Measurements from ENCODE around the gene IMPA2.
A peak's percentile ranks its signal among the peaks of the same experiment; 100 is the strongest.

The IMPA2 gene

GRCh38 chr18:11981192-11981542 lies at the start of gene IMPA2:
TSS of gene IMPA2 (plus strand) at chr18:11981507. CDS start at chr18:11981670, 163 bp downstream.
- DNase-seq (ENCODE audit: low spot score), result no peak
- TF ChIP-seq CTCF (IDR thresholded peaks at IDR 0.05; ENCODE audit: borderline replicate concordance, control extremely low read depth, extremely low read depth, insufficient read depth, missing control alignments), result no peak
- in situ Hi-C loops (cut with MboI; ENCODE audit: low sequenced_read_pairs, unreplicated experiment), result no loop called here

- in situ Hi-C loops (cut with MboI; ENCODE audit: low sequenced_read_pairs, unreplicated experiment), result loop anchor here (10.0 kb wide), 1 partner anchor 102 kb away; no protein-coding TSS in a partner anchor
- DNase-seq (ENCODE audit: low spot score), result no peak
- TF ChIP-seq CTCF (IDR thresholded peaks at IDR 0.05; ENCODE audit: borderline replicate concordance, control extremely low read depth, extremely low read depth, insufficient read depth, missing control alignments), result no peak
Observed at GRCh38 chr18:11932393-11932792, 48.9 kb upstream of the IMPA2 start.

DNA sequence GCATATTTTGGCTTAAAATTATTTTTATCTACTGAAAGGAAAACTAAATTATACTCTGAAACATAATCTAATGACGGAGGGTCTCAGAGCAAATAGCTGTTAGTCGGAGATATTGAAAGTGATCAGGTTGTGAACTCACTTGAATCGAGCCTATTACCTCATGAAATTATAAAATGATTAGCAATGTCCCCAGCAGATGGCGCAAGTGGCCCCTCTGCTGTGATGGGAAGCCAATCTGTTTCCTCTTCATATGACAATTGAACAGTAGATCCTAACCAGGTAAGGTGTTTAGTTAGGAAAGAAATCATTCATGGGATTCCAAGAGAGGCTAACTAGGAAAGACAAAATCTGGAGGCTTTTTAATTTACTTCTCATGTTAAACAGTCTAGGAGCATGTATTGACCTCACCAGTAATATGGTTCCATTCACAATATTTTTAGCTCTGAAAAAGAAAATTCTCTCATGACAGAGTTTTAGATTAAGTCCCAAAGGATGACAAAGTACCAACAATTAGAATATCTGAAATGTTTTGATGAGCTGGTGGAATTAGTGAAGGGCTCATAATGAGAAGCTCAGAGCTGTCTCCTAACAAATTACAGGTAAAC lies 43.3 kb upstream of the IMPA2 start:
- in situ Hi-C loops (cut with MboI; ENCODE audit: low sequenced_read_pairs, unreplicated experiment), result loop anchor here (10.0 kb wide), 1 partner anchor 97 kb away; no protein-coding TSS in a partner anchor
- DNase-seq (ENCODE audit: low spot score), result peak; percentile 83
- TF ChIP-seq CTCF (IDR thresholded peaks at IDR 0.05; ENCODE audit: borderline replicate concordance, control extremely low read depth, extremely low read depth, insufficient read depth, missing control alignments), result peak; percentile 57

DNA sequence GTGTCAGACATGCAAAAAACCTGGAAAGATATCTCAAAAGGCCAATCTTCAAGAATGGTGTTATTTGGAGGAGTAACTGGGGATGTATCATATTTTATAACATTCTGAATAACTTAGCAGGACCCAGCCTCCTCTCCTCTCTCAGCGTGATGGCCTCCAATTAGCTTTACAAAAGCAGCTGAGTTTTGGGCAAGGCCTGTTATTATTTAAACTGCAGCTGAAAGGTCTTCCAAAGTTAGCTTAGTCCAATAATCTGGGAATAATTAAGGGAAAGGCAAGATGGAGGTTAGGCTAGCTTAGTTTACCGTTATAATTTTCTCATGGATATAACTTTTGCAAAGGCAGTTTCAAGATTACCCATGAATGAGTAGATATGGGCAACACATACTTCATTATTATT lies 40.4 kb upstream of the IMPA2 start:
- in situ Hi-C loops (cut with MboI; ENCODE audit: low sequenced_read_pairs, unreplicated experiment), result no loop called here
- DNase-seq (ENCODE audit: low spot score), result no peak
- no peak for TF ChIP-seq CTCF (IDR thresholded peaks at IDR 0.05; ENCODE audit: borderline replicate concordance, control extremely low read depth, extremely low read depth, insufficient read depth, missing control alignments)

- no peak for TF ChIP-seq CTCF (IDR thresholded peaks at IDR 0.05; ENCODE audit: borderline replicate concordance, control extremely low read depth, extremely low read depth, insufficient read depth, missing control alignments)
- in situ Hi-C loops (cut with MboI; ENCODE audit: low sequenced_read_pairs, unreplicated experiment), result no loop called here
- no peak for DNase-seq (ENCODE audit: low spot score)
Observed at GRCh38 chr18:11943551-11943950, 37.8 kb upstream of the IMPA2 start.

DNA sequence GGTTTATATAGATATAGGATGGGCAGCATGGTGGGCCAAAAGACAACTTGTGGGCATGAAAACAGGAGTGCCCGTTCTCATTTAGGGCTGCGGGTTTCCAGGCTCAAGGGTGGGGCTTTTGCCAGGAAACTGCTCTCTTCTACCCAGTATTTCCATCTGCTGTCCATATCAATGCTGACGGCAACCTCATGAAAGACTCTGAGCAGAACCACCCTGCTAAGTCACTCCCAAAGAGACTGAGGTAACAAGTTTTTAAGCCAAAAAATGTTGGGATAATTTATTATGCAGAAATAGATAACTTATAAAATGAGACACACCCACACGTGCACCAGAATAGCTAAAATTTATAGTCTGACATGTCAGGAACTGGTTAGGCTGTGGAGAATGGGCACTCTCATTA lies 37.1 kb upstream of the IMPA2 start:
- in situ Hi-C loops (cut with MboI; ENCODE audit: low sequenced_read_pairs, unreplicated experiment), result no loop called here
- TF ChIP-seq CTCF (IDR thresholded peaks at IDR 0.05; ENCODE audit: borderline replicate concordance, control extremely low read depth, extremely low read depth, insufficient read depth, missing control alignments), result no peak
- DNase-seq (ENCODE audit: low spot score), result no peak

All from GM13976 (cell line).